RCC 7860 (cell line): ENCODE measurements around the gene OST4.
"Not testable (repeated sequence)": the region's sequence is repeated elsewhere in the genome, so short reads cannot be mapped to it uniquely, and the experiment has no call there.

Source experiments
- DNase-seq: peaks from one replicate; pipeline ENCODE4 v3.0.0-alpha.2; 2015; ENCODE audit warnings: low spot score
- FAIRE-seq: peaks from 2 replicates; lab custom pipeline; 2012; peaks lifted over from hg19 to GRCh38; lab: Jason Lieb, UNC

OST4 gene

GRCh38 chr2:27071277-27071989 lies at the start of gene OST4:
Gene OST4 (minus strand): TSS chr2:27071654.
- FAIRE-seq = no peak
- DNase-seq = peak; percentile 73

DNA sequence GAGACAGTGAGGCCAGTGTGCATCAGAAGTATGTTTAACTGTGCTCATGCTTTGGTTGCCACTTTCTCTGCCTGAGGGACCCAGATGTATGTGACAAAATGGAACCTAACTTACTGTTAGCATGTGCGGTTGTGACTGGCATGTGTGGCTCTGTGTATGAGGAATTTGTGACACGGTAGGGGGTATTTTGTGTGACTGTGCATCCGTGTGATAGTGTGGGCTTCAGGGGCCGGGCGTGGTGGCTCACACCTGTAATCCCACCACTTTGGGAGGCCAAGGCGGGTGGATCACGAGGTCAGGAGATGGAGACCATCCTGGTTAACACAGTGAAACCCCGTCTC lies 47.8 kb upstream of the OST4 start:
- not testable (repeated sequence) for FAIRE-seq

GRCh38 chr2:27118525-27119329 lies 47.3 kb upstream of the OST4 start, which contains the start of gene CGREF1:
Gene CGREF1 (minus strand): TSS chr2:27119128. CDS start chr2:27104366, 14,762 bp downstream.
- FAIRE-seq = no peak

More for the DNA sequence above, 47.8 kb upstream of the OST4 start:
- not testable (repeated sequence) for DNase-seq

DNA sequence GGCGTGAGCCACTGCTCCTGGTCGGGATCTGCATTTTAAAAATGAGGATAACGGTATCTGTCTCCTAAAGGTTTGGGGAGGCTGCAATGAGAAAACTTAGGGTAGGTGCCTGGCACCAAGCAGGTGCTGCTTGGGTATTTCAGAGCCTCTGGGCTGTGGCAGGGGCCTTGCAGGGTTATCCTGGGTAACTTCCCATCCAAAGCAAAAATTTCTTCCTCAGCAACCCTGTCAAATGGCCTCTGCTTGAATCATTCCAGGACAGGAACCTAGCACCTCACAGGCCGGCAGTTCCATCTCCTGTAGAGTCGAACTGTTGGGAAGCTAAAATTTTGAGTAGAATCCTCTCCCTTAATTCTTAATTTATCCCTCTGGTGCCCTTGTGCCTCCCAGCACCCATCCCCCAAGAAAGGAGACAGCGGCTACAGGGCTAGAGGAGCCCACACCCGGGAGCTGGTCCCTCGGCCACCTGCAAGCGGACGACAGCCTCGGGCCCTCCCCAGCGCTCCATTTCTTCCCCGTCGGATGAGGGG lies 46.6 kb upstream of the OST4 start:
- no peak for FAIRE-seq
- no peak for DNase-seq

More at GRCh38 chr2:27118525-27119329, 47.3 kb upstream of the OST4 start, which contains the start of gene CGREF1:
- no peak for DNase-seq

GRCh38 chr2:27115519-27115918 lies 44.1 kb upstream of the OST4 start:
- DNase-seq (no peak), FAIRE-seq (no peak)

GRCh38 chr2:27111392-27112078 lies 40.1 kb upstream of the OST4 start:
- not testable (repeated sequence) for DNase-seq, FAIRE-seq

DNA sequence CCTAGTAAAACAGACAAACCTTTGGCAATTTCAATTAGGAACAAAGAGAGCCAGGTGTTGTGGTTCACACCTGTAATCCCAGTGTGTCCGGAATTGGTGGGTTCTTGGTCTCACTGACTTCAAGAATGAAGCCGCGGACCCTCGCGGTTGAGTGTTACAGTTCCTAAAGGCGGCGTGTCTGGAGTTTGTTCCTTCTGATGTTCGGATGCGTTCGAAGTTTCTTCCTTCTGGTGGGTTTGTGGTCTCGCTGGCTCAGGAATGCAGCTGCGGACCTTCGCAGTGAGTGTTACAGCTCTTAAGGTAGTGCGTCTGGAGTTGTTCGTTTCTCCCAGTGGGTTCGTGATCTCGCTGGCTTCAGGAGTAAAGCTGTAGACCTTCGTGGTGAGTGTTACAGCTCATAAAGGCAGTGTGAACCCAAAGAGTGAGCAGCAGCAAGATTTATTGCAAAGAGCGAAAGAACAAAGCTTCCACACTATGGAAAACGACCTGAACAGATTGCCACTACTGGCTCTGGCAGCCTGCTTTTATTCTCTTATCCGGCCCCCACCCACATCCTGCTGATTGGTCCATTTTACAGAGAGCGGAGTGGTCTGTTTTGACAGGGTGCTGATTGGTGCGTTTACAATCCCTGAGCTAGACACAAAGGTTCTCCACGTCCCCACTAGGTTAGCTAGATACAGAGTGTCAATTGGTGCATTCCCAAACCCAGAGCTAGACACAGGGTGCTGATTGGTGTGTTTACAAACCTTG lies 39.3 kb upstream of the OST4 start:
- FAIRE-seq = not testable (repeated sequence)

DNA sequence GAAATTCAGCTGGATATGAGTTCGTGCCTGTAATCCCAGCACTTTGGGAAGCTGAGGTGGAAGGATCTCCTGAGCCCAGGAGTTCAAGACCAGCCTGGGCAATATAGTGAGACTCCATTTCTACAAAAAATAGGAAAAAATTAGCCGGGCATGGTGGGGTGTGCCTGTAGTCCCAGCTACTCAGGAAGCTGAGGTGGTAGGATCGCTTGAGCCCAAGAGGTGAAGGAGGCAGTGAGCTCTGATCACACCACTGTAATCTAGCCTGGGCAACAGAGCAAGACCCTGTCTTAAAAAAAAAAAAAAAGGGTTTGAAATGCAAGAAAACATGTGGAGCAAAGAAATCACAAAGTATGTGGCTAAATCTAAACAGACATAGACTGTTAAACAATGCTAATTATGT lies 37.6 kb upstream of the OST4 start:
- no peak for DNase-seq
- no peak for FAIRE-seq

More for the DNA sequence above, 39.3 kb upstream of the OST4 start:
- not testable (repeated sequence) for DNase-seq

- DNase-seq = no peak
- no peak for FAIRE-seq
Measured at GRCh38 chr2:27108221-27108620, 36.8 kb upstream of the OST4 start.

- DNase-seq = no peak
- FAIRE-seq = no peak
Measured at GRCh38 chr2:27105981-27106380, 34.5 kb upstream of the OST4 start.

GRCh38 chr2:27102329-27102728 lies 30.9 kb upstream of the OST4 start:
- no peak for DNase-seq
- no peak for FAIRE-seq

GRCh38 chr2:27100036-27100435 lies 28.6 kb upstream of the OST4 start:
- no peak for DNase-seq
- FAIRE-seq = no peak

DNA sequence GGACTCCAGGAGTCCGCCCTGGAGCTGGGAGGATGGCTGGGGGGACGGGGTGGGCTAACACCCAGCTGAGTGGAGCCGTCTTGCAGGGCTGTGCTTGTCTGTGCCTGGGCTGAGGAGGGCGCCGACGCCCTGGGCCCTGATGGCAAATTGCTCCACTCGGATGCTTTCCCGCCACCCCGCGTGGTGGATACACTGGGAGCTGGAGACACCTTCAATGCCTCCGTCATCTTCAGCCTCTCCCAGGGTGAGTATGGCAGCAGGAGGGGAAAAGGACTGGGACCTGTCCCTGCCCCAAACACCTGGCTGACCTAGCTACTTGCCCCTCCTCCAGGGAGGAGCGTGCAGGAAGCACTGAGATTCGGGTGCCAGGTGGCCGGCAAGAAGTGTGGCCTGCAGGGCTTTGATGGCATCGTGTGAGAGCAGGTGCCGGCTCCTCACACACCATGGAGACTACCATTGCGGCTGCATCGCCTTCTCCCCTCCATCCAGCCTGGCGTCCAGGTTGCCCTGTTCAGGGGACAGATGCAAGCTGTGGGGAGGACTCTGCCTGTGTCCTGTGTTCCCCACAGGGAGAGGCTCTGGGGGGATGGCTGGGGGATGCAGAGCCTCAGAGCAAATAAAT lies 28.0 kb upstream of the OST4 start:
- DNase-seq (no peak), FAIRE-seq (no peak)

DNA sequence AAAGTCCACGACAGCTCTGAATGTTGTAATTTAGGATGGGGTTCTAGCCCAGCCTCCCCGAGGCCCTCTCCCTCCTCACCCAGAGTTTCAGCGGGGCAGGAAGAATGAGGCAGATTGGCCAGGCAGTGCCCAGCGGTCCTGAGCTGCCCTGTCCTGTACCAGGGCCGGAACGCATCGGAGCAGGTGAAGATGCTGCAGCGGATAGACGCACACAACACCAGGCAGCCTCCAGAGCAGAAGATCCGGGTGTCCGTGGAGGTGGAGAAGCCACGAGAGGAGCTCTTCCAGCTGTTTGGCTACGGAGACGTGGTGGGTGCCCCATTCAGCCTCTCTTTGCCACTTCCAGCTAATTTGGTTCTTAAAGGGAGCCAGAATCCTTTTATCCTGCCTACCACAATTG lies 25.9 kb upstream of the OST4 start:
- FAIRE-seq = no peak
- no peak for DNase-seq

GRCh38 chr2:27096748-27097297 lies 25.4 kb upstream of the OST4 start:
- DNase-seq = no peak
- no peak for FAIRE-seq

DNA sequence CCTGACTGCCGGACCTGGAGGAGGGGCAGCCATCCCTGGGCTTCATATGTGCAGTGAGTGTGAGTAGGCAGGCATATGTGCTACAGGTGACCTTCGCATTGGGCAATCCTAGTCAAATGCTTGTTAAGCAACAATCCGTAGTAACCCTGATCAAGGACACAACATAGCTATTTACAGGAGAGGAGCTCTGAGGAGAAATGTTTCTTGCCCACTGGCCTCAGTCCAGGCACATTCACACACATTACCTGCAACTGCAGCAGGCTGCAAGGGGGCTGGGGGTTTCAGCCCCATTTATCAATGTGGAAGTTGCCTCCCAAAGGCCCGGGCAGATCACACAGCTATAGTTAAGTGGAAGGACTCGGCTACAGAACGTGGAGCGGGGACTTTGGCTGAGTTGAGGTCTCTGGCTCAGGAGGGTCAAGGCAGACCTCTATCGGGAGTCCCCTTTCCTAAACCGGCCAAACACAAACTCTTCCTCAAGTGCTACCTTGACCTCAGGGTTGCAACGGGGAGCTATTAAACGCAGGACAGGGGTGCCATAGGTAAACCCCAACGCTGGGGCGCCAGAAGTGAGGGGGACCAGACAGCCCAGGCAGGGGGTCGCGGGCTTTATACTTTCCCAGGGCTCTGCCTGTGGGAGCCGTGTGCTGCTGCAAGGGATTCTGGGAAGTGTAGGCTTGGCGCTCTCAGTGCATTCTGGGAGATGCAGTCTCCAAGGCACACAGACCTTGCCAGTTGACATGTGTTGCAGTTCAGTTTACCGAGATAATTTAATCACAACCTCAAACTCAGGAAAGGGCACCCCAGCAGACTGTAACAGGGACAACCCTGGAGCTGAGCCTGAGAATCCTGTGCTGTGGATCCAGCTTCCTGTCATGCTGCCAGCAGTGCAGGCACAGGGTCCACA lies 24.5 kb upstream of the OST4 start:
- FAIRE-seq (no peak), DNase-seq (no peak)

- no peak for FAIRE-seq
- no peak for DNase-seq
Measured at GRCh38 chr2:27095427-27095744, 23.9 kb upstream of the OST4 start.

- FAIRE-seq = no peak
- DNase-seq = no peak
Measured at GRCh38 chr2:27094353-27094984, 23.0 kb upstream of the OST4 start.
